ENCODE results near the gene PTPRD.

- TF ChIP-seq, protein P1, sequence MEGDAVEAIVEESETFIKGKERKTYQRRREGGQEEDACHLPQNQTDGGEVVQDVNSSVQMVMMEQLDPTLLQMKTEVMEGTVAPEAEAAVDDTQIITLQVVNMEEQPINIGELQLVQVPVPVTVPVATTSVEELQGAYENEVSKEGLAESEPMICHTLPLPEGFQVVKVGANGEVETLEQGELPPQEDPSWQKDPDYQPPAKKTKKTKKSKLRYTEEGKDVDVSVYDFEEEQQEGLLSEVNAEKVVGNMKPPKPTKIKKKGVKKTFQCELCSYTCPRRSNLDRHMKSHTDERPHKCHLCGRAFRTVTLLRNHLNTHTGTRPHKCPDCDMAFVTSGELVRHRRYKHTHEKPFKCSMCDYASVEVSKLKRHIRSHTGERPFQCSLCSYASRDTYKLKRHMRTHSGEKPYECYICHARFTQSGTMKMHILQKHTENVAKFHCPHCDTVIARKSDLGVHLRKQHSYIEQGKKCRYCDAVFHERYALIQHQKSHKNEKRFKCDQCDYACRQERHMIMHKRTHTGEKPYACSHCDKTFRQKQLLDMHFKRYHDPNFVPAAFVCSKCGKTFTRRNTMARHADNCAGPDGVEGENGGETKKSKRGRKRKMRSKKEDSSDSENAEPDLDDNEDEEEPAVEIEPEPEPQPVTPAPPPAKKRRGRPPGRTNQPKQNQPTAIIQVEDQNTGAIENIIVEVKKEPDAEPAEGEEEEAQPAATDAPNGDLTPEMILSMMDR (IDR thresholded peaks at IDR 0.05; ENCODE audit: insufficient read depth, low read length, poor library complexity, severe bottlenecking), result no peak
- no peak for TF ChIP-seq EZH2phosphoT487 (conservative IDR thresholded peaks at IDR 0.05; ENCODE audit: low read length)
Measured at GRCh38 chr9:9862235-9862810, 750.5 kb downstream of the PTPRD start.
